ENCODE measurements around the gene BBS12.

DNA sequence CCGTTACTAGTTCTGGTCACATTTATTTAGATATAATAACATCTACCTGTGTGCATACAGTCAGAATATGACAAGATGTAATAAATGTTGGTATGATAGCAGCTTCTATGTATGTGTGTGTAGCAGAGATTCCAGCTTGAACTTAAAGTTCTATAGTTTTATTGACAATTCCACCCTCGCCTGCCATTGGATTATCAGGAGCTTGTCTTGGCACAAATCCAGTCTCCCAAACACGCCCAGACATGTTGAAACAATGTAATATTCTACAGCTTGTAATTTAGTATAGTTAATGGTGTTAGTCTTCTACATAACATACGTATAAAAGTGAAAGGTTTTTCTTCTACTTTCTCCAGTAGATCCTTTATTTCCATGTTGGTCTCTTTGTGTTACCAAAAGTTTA is 44.4 kb downstream of the BBS12 start:
- TF ChIP-seq, protein P1, sequence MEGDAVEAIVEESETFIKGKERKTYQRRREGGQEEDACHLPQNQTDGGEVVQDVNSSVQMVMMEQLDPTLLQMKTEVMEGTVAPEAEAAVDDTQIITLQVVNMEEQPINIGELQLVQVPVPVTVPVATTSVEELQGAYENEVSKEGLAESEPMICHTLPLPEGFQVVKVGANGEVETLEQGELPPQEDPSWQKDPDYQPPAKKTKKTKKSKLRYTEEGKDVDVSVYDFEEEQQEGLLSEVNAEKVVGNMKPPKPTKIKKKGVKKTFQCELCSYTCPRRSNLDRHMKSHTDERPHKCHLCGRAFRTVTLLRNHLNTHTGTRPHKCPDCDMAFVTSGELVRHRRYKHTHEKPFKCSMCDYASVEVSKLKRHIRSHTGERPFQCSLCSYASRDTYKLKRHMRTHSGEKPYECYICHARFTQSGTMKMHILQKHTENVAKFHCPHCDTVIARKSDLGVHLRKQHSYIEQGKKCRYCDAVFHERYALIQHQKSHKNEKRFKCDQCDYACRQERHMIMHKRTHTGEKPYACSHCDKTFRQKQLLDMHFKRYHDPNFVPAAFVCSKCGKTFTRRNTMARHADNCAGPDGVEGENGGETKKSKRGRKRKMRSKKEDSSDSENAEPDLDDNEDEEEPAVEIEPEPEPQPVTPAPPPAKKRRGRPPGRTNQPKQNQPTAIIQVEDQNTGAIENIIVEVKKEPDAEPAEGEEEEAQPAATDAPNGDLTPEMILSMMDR (conservative IDR thresholded peaks at IDR 0.05 in 1 of 2, IDR thresholded peaks at IDR 0.05 in 1 of 2; ENCODE audit: low read depth in 1 of 2, low read length in 2 of 2), result no peak
- no peak for TF ChIP-seq EZH2 (IDR thresholded peaks at IDR 0.05; ENCODE audit: low read length, missing control alignments)

Data from fibroblast of lung (primary cell).